PC-9 (cell line): ENCODE data around the gene PITX2. TPM values are rescaled to one million over a fixed set of nuclear protein-coding genes. Genes with fewer than 3 reads are reported as not detected.
A peak's percentile ranks its signal among the peaks of the same experiment; 100 is the strongest.

Source experiments
- Bru-seq: library from RNA; stranded (reverse); fragments of 400-500 nt; gene quantifications from one replicate; lab custom pipeline; 2021; lab: Mats Ljungman, UMichigan
- BruChase-seq, 2 experiments: library from RNA; stranded (reverse); fragments of 400-500 nt; gene quantifications; one replicate each; lab custom pipeline; 2021; lab: Mats Ljungman, UMichigan
- BruUV-seq: library from RNA; stranded (reverse); fragments of 400-500 nt; replicated peaks from 2 replicates; lab custom pipeline; 2021; lab: Mats Ljungman, UMichigan
- CTCF ChIA-PET: fragments of 300-600 bp; sonication (Branson Sonifier 250); formaldehyde crosslinking; loops from one replicate; lab custom pipeline; 2022; ENCODE audit warnings: antibody characterized with exemption; lab: Charles Lee
- POLR2A ChIA-PET: fragments of 300-600 bp; sonication (Branson Sonifier 250); formaldehyde crosslinking; loops from one replicate; lab custom pipeline; 2022; ENCODE audit warnings: antibody characterized with exemption; ENCODE audit not compliant: unreplicated experiment; lab: Charles Lee
- DNase-seq, 2 experiments: peaks; one replicate each; pipeline versions ENCODE4 v3.0.0 to v3.0.0-alpha.2; 2015 to 2022; ENCODE audit warnings: mixed read lengths in 1 of 2
- H2AFZ ChIP-seq: fragments of 200-600 bp; sonication (generic); 2 replicates; pipeline ENCODE4 v1.8.1; 2017; ENCODE audit warnings: antibody characterized with exemption
- H3F3A ChIP-seq: fragments of 200-600 bp; sonication (generic); 2 replicates; pipeline ENCODE4 v1.8.1; 2017; ENCODE audit warnings: antibody characterized with exemption, mild to moderate bottlenecking, low read depth; ENCODE audit not compliant: insufficient read depth
- H3K27ac ChIP-seq: fragments of 200-600 bp; sonication (generic); 2 replicates; pipeline ENCODE4 v1.6.1; 2016; ENCODE audit warnings: mixed run types
- H3K27me3 ChIP-seq: fragments of 200-600 bp; sonication (generic); 2 replicates; pipeline ENCODE4 v1.6.1; 2016; ENCODE audit warnings: low read depth, mixed run types; ENCODE audit not compliant: insufficient read depth
- H3K36me3 ChIP-seq: fragments of 200-600 bp; sonication (generic); 2 replicates; pipeline ENCODE4 v1.6.1; 2016; ENCODE audit warnings: low read depth, mixed run types
- H3K4me1 ChIP-seq: fragments of 200-600 bp; sonication (generic); replicated peaks from 2 replicates; pipeline ENCODE4 v1.6.1; 2016; ENCODE audit warnings: mixed run types; ENCODE audit not compliant: insufficient read depth
- H3K4me2 ChIP-seq: fragments of 200-600 bp; sonication (generic); 2 replicates; pipeline ENCODE4 v1.6.1; 2017; ENCODE audit warnings: mixed run types
- H3K4me3 ChIP-seq: fragments of 200-600 bp; sonication (generic); 2 replicates; pipeline ENCODE4 v1.6.1; 2016; ENCODE audit warnings: mixed run types
- H3K79me2 ChIP-seq: fragments of 200-600 bp; sonication (generic); 2 replicates; pipeline ENCODE4 v1.6.1; 2017; ENCODE audit warnings: low read depth, mixed run types
- H3K9me2 ChIP-seq: fragments of 200-600 bp; sonication (generic); 2 replicates; pipeline ENCODE4 v1.8.1; 2017; ENCODE audit warnings: mild to moderate bottlenecking; ENCODE audit not compliant: insufficient read depth
- H3K9me3 ChIP-seq: fragments of 200-600 bp; sonication (generic); 2 replicates; pipeline ENCODE4 v1.8.1; 2016; ENCODE audit warnings: low read depth; ENCODE audit not compliant: insufficient read depth
- H4K20me1 ChIP-seq: fragments of 200-600 bp; sonication (generic); 2 replicates; pipeline ENCODE4 v1.8.1; 2017; ENCODE audit not compliant: insufficient read depth
- CTCF ChIP-seq: fragments of 200-600 bp; sonication (generic); conservative IDR thresholded peaks from 2 replicates; pipeline ENCODE4 v1.6.1; 2017; ENCODE audit warnings: mixed run types, antibody characterized with exemption, mild to moderate bottlenecking, moderate library complexity
- EZH2 ChIP-seq: fragments of 200-600 bp; sonication (generic); IDR thresholded peaks from 2 replicates; pipeline ENCODE4 v1.8.0; 2017; ENCODE audit warnings: antibody characterized with exemption, low read depth
- intact Hi-C: fragments of 100-400 bp; cut with micrococcal nuclease; formaldehyde crosslinking; loops from one replicate; pipeline ENCODE4 v1.10.0; 2022; ENCODE audit not compliant: unreplicated experiment
- long read RNA-seq: library from polyadenylated mRNA; stranded (forward); transcript quantifications from one replicate; pipeline ENCODE4 v2.0.0, GENCODE V29; 2022
- total RNA-seq: library from RNA; stranded (reverse); gene quantifications from 2 replicates; pipeline ENCODE4 v1.2.3, GENCODE V29; 2021

Gene PITX2
- total RNA-seq (0.48 and 1.6 TPM in 2 replicates), Bru-seq, nascent RNA (percentile 16 among the genes with signal in this experiment), BruChase-seq, experiment 1, labeled RNA remaining after a 2-hour chase (percentile 15 among the genes with signal in this experiment), BruChase-seq, experiment 2, labeled RNA remaining after a 6-hour chase (percentile 13 among the genes with signal in this experiment)
- long read RNA-seq, result 0 reads

- Histone ChIP-seq H3K27ac (no peak within 1 kb of the TSS), H3K4me1 (no peaks in the 10 kb centered on the region), H3K9me2 (no peaks in the 10 kb centered on the region), H3K27me3 (no peaks in the 10 kb centered on the region), H3K36me3 (no peaks in the 10 kb centered on the region), H4K20me1 (no peaks in the 10 kb centered on the region), H3K9me3 (no peaks in the 10 kb centered on the region), H3K79me2 (no peaks in the 10 kb centered on the region), H3K4me2 (peak within 1 kb of the TSS; percentile 84), H3F3A (no peaks in the 10 kb centered on the region), H3K4me3 (peak within 1 kb of the TSS; percentile 59), H2AFZ (peak within 1 kb of the TSS; percentile 91)
- TF ChIP-seq EZH2 (no peak), CTCF (no peak)
- ChIA-PET CTCF (interaction anchor here (0.6 to 0.7 kb wide), 3 partner anchors 9 to 1022 kb away, joined by 3 read pairs; no protein-coding TSS in a partner anchor), POLR2A (interaction anchor here (0.6 kb wide), 1 partner anchor 16 kb away, joined by 4 read pairs; no protein-coding TSS in a partner anchor)
- peak; percentile 83 to 94 for DNase-seq
- BruUV-seq, result no TSS peak
- intact Hi-C loops, result loop anchor here (10.0 kb wide), 1 partner anchor 1412 kb away; no protein-coding TSS in a partner anchor
Measured at GRCh38 chr4:110622841-110623717, at the start of gene PITX2. Gene PITX2 (minus strand): TSS chr4:110623077. CDS start chr4:110622460, 617 bp downstream.

GRCh38 chr4:110671679-110672078 lies 48.8 kb upstream of the PITX2 start:
- ChIA-PET CTCF (no interaction called here), POLR2A (no interaction called here)

More at GRCh38 chr4:110671679-110672078, 48.8 kb upstream of the PITX2 start:
- TF ChIP-seq CTCF (no peak), EZH2 (no peak)
- H4K20me1 ChIP-seq, result no peaks in the 10 kb centered on the region
- no peak for DNase-seq
- H3K27ac ChIP-seq, result no peak overlapping the region
- no peaks in the 10 kb centered on the region for H3K9me2 ChIP-seq
- no peak overlapping the region for H3K4me3 ChIP-seq
- BruUV-seq, result no TSS peak
- no peak overlapping the region for H3K4me2 ChIP-seq
- no peaks in the 10 kb centered on the region for H3K4me1 ChIP-seq
- no peaks in the 10 kb centered on the region for H3K27me3 ChIP-seq
- no peaks in the 10 kb centered on the region for H3K9me3 ChIP-seq
- no peak overlapping the region for H2AFZ ChIP-seq
- intact Hi-C loops, result no loop called here
- no peaks in the 10 kb centered on the region for H3K36me3 ChIP-seq
- no peaks in the 10 kb centered on the region for H3K79me2 ChIP-seq
- H3F3A ChIP-seq, result no peaks in the 10 kb centered on the region
